GM18870 (cell line): ENCODE measurements around the gene TIMP2.
"Not testable (repeated sequence)": the region's sequence is repeated elsewhere in the genome, so short reads cannot be mapped to it uniquely, and the experiment has no call there.

Source experiments
- ATAC-seq: cut with Tn5 transposase; IDR thresholded peaks from one replicate; pipeline ENCODE4 v1.9.1; 2021; ENCODE audit warnings: moderate library complexity; ENCODE audit not compliant: unreplicated experiment

Gene TIMP2

GRCh38 chr17:78873519-78874340, 51.5 kb downstream of the TIMP2 start:
- no peak for ATAC-seq

GRCh38 chr17:78872486-78872885, 52.7 kb downstream of the TIMP2 start:
- no peak for ATAC-seq

- no peak for ATAC-seq
Observed at GRCh38 chr17:78870621-78871020, 54.6 kb downstream of the TIMP2 start.

- ATAC-seq, result no peak
Observed at GRCh38 chr17:78868391-78868790, 56.8 kb downstream of the TIMP2 start.

- ATAC-seq, result not testable (repeated sequence)
Observed at GRCh38 chr17:78867046-78867445, 58.1 kb downstream of the TIMP2 start.

GRCh38 chr17:78865682-78866390, 59.4 kb downstream of the TIMP2 start:
- no peak for ATAC-seq

- ATAC-seq, result no peak
Observed at GRCh38 chr17:78864117-78864516, 61.1 kb downstream of the TIMP2 start.

- no peak for ATAC-seq
Observed at GRCh38 chr17:78862073-78863023, 62.8 kb downstream of the TIMP2 start.

GRCh38 chr17:78861229-78861628, 64.0 kb downstream of the TIMP2 start:
- no peak for ATAC-seq

- ATAC-seq, result no peak
Observed at GRCh38 chr17:78859051-78859450, 66.1 kb downstream of the TIMP2 start.

- ATAC-seq, result no peak
Observed at GRCh38 chr17:78857266-78857665, 67.9 kb downstream of the TIMP2 start.

- no peak for ATAC-seq
Observed at GRCh38 chr17:78855561-78856165, 69.5 kb downstream of the TIMP2 start.

- no peak for ATAC-seq
Observed at GRCh38 chr17:78854508-78854907, 70.7 kb downstream of the TIMP2 start.

- no peak for ATAC-seq
Observed at GRCh38 chr17:78853926-78854394, 71.2 kb downstream of the TIMP2 start.

GRCh38 chr17:78852709-78853121, 72.5 kb downstream of the TIMP2 start:
- ATAC-seq, result no peak

GRCh38 chr17:78849026-78849425, 76.2 kb downstream of the TIMP2 start:
- ATAC-seq, result no peak

- no peak for ATAC-seq
Observed at GRCh38 chr17:78847052-78847451, 78.1 kb downstream of the TIMP2 start.

GRCh38 chr17:78844301-78845005, 80.7 kb downstream of the TIMP2 start:
- no peak for ATAC-seq

GRCh38 chr17:78842881-78843565, 82.2 kb downstream of the TIMP2 start:
- no peak for ATAC-seq
